ENCODE measurements around the gene GFRA4. TPM values are rescaled to one million over a fixed set of nuclear protein-coding genes. Genes with fewer than 3 reads are reported as not detected.
A peak's percentile ranks its signal among the peaks of the same experiment; 100 is the strongest.

The GFRA4 gene
- total RNA-seq, 1 experiment from 2014 or later = not detected

DNA sequence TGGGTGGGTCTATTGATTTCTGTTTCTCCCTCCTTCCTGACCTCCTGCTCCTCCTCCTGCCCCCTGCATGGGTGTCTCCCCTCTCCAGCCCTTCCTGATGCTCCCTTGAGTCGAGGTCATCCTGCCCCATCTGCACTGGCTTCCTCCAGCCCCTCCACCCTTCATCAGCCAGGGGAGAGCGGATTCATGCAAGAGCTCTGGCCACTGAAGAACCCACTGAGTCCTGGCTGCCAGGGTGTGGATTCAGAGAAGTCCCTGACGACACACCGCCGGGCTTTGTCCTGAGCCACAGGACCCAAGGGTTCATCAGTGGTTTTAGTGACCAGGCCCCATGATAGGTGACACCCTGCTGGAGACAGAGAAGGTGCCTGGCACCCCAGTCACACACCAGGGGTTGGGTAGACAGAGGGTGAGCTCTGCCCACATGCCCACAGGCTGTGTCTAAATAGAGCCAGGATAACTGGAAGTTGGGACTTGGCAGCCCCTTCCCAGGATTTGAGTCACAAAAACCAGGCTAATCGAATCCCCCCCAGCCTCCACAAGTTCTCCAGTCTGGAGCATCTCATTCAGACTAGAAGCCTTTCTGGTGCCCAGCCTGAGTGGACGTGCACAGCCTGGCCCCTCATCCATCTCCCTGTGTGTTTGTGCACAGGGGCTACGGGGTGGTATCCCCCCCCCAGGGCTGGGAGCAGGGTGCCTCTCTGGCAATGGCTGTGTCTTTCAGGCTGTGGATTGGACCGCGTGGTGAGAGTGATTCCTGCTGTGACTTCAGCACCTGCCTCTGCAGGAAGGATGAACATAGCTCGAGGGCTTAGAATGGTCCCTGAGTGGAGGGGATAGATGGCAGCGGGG lies 1.2 kb downstream of the GFRA4 start:
- DNase-seq = no peak
- POLR2A ChIA-PET (ENCODE audit: unreplicated experiment) = no interaction called here
- H3K4me2 ChIP-seq (ENCODE audit: low read length) = no peak overlapping the region
- no peak overlapping the region for H3K9ac ChIP-seq (ENCODE audit: low read length)
- H3K9me3 ChIP-seq (ENCODE audit: low read length) = no peaks in the 10 kb centered on the region
- H3K36me3 ChIP-seq (ENCODE audit: low read depth, low read length) = no peaks in the 10 kb centered on the region
- TF ChIP-seq, protein P1, sequence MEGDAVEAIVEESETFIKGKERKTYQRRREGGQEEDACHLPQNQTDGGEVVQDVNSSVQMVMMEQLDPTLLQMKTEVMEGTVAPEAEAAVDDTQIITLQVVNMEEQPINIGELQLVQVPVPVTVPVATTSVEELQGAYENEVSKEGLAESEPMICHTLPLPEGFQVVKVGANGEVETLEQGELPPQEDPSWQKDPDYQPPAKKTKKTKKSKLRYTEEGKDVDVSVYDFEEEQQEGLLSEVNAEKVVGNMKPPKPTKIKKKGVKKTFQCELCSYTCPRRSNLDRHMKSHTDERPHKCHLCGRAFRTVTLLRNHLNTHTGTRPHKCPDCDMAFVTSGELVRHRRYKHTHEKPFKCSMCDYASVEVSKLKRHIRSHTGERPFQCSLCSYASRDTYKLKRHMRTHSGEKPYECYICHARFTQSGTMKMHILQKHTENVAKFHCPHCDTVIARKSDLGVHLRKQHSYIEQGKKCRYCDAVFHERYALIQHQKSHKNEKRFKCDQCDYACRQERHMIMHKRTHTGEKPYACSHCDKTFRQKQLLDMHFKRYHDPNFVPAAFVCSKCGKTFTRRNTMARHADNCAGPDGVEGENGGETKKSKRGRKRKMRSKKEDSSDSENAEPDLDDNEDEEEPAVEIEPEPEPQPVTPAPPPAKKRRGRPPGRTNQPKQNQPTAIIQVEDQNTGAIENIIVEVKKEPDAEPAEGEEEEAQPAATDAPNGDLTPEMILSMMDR (conservative IDR thresholded peaks at IDR 0.05; ENCODE audit: low read depth, low read length) = no peak
- TF ChIP-seq EZH2 (IDR thresholded peaks at IDR 0.05; ENCODE audit: low read length, unreplicated experiment) (no peak), EZH2phosphoT487 (IDR thresholded peaks at IDR 0.05; ENCODE audit: borderline replicate concordance, low read length) (no peak)
- intact Hi-C loops (cut with micrococcal nuclease) = no loop called here
- ATAC-seq = no peak
- no peaks in the 10 kb centered on the region for H3K79me2 ChIP-seq (ENCODE audit: low read length)
- no peaks in the 10 kb centered on the region for H3F3A ChIP-seq (ENCODE audit: low read length, unreplicated experiment)
- no peak overlapping the region for H3K4me3 ChIP-seq (ENCODE audit: low read length)
- no peak overlapping the region for H3K27ac ChIP-seq (ENCODE audit: low read length)
- CTCF ChIA-PET = no interaction called here
- peaks cover 3% of the 10 kb centered on the region; the same call in 1 of the 2 replicates for H3K4me1 ChIP-seq (ENCODE audit: insufficient read depth, low read length)
- H2AFZ ChIP-seq (ENCODE audit: low read length) = no peak overlapping the region
- BruUV-seq (replicated peaks) = no TSS peak
- peaks cover 18% of the 10 kb centered on the region for H3K27me3 ChIP-seq (ENCODE audit: low read length)
- no peaks in the 10 kb centered on the region for H4K20me1 ChIP-seq (ENCODE audit: low read length)
- H3K9me2 ChIP-seq (replicated peaks; ENCODE audit: low read length) = no peaks in the 10 kb centered on the region

DNA sequence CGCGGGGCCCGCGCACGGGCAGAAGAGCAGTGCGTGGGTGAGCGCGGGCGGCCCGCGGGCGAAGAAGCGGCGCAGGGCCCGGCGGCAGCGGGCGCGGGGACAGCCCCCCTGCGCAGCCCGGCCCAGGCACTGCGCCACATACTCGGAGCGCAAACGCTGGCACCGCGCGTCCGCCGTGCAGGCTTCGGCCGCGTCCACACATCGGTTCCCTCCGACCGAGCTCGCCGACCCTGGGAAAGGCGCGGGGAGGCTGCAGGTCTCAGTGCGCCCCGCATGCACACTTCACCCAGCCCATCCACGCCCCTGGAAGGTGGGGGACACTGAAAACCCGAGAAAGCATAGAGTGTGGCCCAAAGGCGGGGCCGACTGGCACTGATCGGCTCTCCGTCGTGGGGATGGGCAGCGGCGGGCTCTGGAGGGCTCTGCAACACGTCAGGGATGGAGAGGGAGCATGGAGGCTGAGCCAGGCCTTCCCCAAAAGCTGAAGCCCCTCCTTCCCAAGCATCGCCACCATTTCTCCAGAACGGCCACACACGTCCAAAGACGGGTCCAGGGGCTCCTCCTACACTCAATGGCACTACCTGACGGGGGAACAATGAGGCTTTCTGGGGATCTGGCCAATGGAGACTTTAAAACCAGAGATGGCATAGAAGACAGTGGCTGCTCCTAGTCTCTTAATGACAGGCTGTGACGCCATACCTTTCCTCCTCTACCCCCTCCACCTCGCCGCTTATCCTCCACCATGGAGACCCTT lies 2.0 kb downstream of the GFRA4 start:
- H3F3A ChIP-seq (ENCODE audit: low read length, unreplicated experiment) = no peaks in the 10 kb centered on the region
- H2AFZ ChIP-seq (ENCODE audit: low read length) = no peak overlapping the region
- H3K27ac ChIP-seq (ENCODE audit: low read length) = no peak overlapping the region
- ATAC-seq = no peak
- DNase-seq = no peak
- H3K9me2 ChIP-seq (replicated peaks; ENCODE audit: low read length) = no peaks in the 10 kb centered on the region
- BruUV-seq (replicated peaks) = no TSS peak
- no peaks in the 10 kb centered on the region for H3K79me2 ChIP-seq (ENCODE audit: low read length)
- H3K27me3 ChIP-seq (ENCODE audit: low read length) = peaks cover 18% of the 10 kb centered on the region
- no peak overlapping the region for H3K4me3 ChIP-seq (ENCODE audit: low read length)
- peaks cover 3% of the 10 kb centered on the region; the same call in 1 of the 2 replicates for H3K4me1 ChIP-seq (ENCODE audit: insufficient read depth, low read length)
- CTCF ChIA-PET = no interaction called here
- H3K4me2 ChIP-seq (ENCODE audit: low read length) = no peak overlapping the region
- H3K9me3 ChIP-seq (ENCODE audit: low read length) = no peaks in the 10 kb centered on the region
- H3K9ac ChIP-seq (ENCODE audit: low read length) = no peak overlapping the region
- intact Hi-C loops (cut with micrococcal nuclease) = no loop called here
- TF ChIP-seq EZH2 (IDR thresholded peaks at IDR 0.05; ENCODE audit: low read length, unreplicated experiment) (peak; percentile 50), EZH2phosphoT487 (IDR thresholded peaks at IDR 0.05; ENCODE audit: borderline replicate concordance, low read length) (no peak)
- H4K20me1 ChIP-seq (ENCODE audit: low read length) = no peaks in the 10 kb centered on the region
- no peaks in the 10 kb centered on the region for H3K36me3 ChIP-seq (ENCODE audit: low read depth, low read length)
- POLR2A ChIA-PET (ENCODE audit: unreplicated experiment) = no interaction called here

DNA sequence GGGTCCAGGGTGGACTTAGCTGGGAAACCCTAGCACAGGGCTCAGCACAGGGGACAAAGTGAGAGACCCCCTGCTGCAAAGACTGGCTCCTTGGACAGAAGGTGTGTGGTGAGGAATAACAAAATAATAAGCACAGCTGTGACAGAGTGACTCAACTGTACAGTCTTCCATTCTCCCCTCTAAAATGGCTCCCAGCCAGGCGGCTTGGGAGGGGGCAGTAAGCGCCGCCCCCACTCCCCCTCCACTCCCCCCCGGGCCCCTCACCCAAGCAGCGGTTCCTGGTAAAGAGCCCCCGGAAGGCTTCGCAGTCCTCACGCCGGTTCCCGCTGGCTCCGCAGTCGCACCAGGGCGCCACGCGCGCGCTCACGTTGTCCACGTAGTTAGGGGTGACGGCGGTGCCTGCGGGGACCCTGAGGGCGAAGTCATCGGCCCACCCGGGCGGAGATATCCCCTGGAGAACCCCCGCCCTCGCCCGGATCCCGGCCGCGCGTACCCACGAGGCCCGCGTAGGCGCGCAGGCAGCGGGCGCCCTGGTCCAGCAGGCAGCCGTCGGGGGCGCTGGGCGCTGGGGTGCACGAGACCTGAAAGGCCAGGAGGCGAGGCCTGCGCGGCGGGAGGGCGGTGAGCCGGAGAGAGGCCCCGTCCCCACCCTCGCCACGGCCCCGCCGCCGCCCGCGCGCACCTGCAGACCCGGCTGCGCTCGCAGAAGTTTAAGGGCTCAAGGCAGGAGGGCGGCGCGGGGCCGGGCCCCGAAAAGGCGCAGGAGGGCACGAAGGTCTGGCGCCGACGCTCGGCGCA lies 2.7 kb downstream of the GFRA4 start:
- Histone ChIP-seq H3K9ac (ENCODE audit: low read length) (no peak overlapping the region), H3K4me2 (ENCODE audit: low read length) (no peak overlapping the region), H3F3A (ENCODE audit: low read length, unreplicated experiment) (no peaks in the 10 kb centered on the region), H4K20me1 (ENCODE audit: low read length) (no peaks in the 10 kb centered on the region), H3K27me3 (ENCODE audit: low read length) (peaks cover 18% of the 10 kb centered on the region), H3K9me2 (replicated peaks; ENCODE audit: low read length) (no peaks in the 10 kb centered on the region), H3K27ac (ENCODE audit: low read length) (no peak overlapping the region), H3K4me1 (ENCODE audit: insufficient read depth, low read length) (peaks cover 3% of the 10 kb centered on the region; the same call in 1 of the 2 replicates), H3K79me2 (ENCODE audit: low read length) (no peaks in the 10 kb centered on the region), H2AFZ (ENCODE audit: low read length) (no peak overlapping the region), H3K4me3 (ENCODE audit: low read length) (no peak overlapping the region), H3K36me3 (ENCODE audit: low read depth, low read length) (no peaks in the 10 kb centered on the region), H3K9me3 (ENCODE audit: low read length) (no peaks in the 10 kb centered on the region)
- CTCF ChIA-PET = no interaction called here
- no TSS peak for BruUV-seq (replicated peaks)
- intact Hi-C loops (cut with micrococcal nuclease) = no loop called here
- POLR2A ChIA-PET (ENCODE audit: unreplicated experiment) = no interaction called here
- DNase-seq = no peak
- ATAC-seq = no peak
- TF ChIP-seq, protein P1 (conservative IDR thresholded peaks at IDR 0.05; ENCODE audit: low read depth, low read length) = no peak
- TF ChIP-seq EZH2phosphoT487 (IDR thresholded peaks at IDR 0.05; ENCODE audit: borderline replicate concordance, low read length) (no peak), EZH2 (IDR thresholded peaks at IDR 0.05; ENCODE audit: low read length, unreplicated experiment) (no peak)
